Tongue (tissue), 2 donors: ENCODE measurements around the gene LRRFIP1. TPM values are rescaled to one million over a fixed set of nuclear protein-coding genes. Genes with fewer than 3 reads are reported as not detected.
"Not testable (repeated sequence)": the region's sequence is repeated elsewhere in the genome, so short reads cannot be mapped to it uniquely, and the experiment has no call there.

ENCODE experiments used
- DNase-seq: peaks from one replicate; pipeline ENCODE4 v3.0.0-alpha.2; 2015
- total RNA-seq: library from RNA; depleted of rRNA; stranded (reverse); fragments of >200 nt; gene quantifications from one replicate; pipeline ENCODE4 v1.2.3, GENCODE V29; 2014

The LRRFIP1 gene
- total RNA-seq, 1 donor from 2014 or later = 132 TPM

DNA sequence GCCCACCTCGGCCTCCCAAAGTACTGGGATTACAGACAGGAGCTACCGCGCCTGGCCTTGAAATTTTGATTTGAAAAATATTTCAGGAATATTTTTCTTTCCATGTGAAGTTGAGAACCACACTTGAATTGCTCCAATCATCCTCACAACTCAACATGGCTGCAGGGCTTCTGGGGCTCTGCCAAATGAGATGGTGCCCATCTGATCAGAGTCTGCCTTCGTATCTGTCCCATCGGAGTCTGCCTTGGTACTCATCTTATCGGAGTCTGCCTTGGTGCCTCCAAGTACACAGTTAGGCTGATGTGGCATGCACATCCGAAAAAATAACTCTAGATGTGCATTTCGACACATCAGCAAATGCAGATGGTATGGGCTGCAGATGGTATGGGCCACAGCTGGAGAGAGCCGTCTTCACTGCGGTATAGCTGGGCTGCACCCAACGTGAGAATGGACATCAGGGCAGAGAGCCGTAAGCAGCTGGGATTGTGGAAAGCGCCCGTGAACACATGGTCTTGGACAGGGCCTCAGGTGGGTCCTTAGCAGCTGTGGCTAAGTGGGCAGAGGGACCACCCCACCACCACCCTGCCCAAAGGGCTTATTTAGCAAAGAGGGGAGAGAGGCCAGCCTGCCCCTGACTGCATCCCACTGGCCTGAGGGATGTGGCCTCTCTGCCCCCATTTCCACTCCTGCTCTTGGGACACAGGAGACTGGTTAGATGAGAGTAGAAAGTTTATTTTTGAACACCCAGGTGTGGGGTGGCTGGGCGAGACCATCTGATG, 119.1 kb downstream of the LRRFIP1 start:
- DNase-seq = no peak

DNA sequence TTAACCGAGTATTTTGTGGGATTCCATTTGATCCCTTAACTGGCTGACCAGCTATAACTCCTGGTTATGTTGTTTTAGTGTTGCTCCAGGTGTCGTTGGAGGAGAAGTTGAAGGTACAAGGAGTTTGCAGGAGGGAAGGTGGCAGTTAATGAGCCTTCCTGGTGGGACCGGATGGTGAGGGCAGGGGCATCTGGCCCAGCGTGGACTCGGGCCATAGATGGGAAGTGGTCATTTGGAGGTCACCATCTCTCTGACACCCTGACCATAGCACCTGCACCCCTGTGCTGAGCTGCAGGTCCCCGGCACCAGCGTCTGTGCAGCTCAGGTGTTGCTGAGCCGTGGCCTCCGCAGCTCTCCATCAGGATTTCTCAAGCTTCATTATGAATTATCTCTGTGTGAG, 119.8 kb downstream of the LRRFIP1 start:
- DNase-seq = no peak

DNA sequence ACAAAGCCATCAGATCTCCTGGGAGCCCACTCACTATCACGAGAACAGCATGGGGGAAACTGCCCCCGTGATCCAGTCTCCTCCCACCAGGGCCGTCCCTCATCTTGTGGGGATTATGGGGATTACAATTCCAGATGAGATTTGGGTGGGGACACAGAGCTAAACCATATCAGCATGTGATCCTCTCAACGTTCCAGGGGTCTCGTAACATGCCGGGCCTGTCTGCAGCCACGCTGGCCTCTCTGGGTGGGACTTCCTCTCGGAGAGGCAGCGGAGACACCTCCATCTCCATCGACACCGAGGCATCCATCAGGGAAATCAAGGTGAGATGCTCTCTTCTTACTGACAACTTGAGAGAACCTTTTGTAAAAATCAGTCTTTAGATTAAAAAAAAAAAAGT, 121.6 kb downstream of the LRRFIP1 start:
- DNase-seq = no peak

DNA sequence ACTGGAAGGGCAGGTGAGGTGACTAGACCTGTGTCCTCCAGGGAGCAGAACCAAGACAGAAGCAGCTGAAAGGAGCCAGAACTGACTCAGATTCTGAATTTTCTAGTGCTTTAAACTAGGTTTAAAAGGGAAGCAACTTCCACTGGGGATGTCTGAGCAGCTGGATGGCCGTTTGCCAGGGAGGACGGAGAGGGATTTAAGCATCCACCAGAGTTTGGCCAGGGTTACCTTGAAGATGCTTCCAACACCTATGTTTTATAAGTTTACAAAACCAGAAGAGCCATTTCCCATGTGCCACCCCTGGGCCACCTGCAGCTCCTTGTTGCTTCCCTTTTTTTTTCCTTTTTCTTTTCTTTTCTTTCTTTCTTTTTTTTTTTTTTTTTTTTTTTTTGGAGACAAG, 122.6 kb downstream of the LRRFIP1 start:
- DNase-seq = no peak

DNA sequence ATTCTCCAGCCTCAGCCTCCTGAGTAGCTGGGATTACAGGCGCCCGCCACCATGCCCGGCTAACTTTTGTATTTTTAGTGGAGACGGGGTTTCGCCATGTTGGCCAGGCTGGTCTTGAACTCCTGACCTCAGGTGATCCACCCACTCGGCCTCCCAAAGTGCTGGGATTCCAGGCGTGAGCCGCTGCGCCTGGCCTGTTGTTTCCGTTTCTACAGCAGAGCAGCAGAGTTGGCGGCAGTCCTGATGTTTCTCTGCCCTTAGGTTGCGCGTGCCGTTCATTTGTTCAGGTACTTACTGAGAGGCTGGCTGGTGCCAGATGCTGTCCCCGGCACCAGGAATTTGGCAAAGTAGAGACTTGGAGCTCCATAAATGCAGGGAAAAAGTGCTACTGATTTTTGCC, 123.1 kb downstream of the LRRFIP1 start:
- DNase-seq = not testable (repeated sequence)

DNA sequence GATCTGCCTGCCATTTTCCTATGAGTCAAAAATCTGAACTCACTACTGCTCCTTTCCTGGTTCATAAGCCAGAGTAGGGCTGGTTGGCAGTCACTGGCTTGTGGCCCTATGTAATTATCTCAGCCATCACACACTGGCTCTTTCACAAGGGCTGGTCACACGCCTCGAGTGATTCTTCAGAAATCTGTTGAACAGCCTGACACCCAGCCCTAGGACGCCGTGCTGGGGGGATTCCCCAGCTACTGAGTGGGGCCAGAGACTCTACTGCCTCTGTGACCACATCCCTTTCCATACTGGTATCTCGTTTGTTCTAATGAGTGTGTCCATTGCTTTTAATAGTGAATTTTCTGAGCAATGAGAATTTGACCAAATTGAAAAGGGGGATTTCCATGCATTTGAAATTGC, 125.4 kb downstream of the LRRFIP1 start:
- DNase-seq = no peak

DNA sequence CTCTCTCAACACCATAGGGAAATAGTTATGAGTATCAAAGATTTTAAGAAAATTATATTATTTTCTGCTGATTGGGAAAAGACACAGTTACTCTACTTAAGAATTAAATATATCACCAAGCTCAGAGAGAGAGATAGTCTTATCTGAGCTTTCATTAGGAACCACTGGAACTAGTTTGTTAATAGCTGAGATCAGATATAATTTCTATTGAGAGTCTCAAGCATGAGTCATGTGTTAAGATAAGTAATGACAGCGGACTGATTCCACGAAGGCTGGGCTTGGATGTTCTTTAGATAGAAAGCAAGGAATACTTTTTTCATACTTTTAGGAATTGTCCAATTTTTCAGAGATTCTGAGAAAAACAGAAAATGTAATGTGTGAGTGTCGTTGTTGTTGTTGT, 126.8 kb downstream of the LRRFIP1 start:
- no peak for DNase-seq

DNA sequence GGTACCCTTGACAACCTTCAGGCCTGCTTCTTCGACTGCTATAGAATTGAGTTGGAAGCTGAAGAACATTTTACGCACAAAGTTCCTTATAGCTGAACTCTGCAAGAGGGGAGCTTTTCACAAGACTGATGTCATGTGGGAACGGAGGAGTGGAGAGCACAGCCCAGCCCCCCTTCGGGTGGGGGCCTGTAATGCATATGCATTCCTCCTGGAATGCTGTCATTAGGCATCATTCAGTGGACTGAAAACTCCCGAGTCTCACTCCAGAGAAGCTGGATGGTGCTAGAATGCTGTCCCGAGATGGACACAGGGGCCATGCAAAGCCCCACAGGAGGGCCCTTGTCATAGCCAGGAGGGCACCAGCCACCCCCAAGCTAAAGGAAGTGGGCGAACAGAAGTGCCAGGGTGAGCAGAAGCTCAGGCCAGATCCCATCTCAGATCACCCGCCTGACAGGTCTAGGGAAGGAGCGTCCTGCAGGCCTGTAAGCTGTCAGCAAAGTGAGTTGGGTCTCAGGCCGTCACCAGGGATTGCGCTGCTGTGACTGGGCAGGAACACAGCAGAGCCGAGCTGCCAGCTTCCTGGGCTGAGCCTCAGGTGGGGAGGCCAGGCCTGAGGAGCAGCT, 127.3 kb downstream of the LRRFIP1 start:
- no peak for DNase-seq

DNA sequence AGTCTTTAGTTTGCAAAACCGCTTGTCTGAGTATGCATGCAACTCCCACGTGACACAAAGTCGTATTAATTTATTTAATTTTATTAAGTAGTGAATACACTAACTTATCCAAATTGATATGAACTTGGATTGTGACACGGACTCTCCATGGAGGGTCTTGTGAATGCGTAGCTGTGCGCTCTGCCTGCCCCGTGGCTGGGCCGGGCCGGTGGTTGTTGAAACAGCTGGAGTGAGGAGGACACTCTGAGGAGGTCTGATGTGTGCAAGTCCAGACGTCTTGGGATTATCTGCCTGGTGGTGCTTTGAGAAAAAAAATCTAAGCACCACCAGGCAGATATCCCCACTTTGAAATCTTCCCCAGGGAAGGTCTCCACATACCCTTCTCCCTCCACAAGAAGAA, 130.2 kb downstream of the LRRFIP1 start:
- no peak for DNase-seq

DNA sequence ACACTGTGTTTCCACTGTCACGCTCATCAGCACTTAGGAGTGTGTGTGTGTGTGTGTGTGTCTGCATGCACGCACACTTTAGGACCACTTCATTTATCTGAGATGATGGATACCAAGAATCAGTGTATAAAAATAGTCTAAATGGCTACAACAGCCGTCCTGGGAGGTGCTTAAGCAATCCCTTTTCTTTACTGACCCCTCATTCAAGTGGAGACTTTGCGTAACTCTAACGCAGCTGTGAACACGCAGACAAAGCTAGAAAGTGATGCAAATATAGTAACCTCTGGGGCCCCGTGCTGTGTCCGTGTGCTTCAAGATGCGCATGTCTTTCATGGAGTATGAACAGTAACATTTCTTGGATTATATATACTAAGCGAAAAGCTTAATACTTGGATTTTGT, 130.8 kb downstream of the LRRFIP1 start:
- DNase-seq = peak; percentile 18

DNA sequence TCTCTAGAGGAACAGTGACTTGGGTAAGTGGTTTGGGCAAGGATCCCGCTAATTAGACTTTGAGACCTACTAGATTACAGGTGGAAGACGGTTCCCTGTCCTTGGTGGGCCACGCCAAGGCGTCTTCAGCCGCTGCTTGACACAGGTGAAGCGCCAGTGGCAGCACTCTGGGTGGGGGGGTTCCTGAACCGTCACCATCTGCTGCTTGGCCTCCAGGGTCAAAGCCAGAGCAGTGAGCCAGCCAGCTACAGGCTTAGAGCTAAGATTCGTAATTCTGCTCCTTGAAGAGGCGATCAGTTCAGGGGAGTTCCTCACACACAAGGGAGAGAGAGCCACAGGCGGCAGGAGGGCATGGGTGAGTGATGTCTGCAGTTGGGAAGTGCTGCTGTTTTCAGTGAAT, 131.8 kb downstream of the LRRFIP1 start:
- no peak for DNase-seq

DNA sequence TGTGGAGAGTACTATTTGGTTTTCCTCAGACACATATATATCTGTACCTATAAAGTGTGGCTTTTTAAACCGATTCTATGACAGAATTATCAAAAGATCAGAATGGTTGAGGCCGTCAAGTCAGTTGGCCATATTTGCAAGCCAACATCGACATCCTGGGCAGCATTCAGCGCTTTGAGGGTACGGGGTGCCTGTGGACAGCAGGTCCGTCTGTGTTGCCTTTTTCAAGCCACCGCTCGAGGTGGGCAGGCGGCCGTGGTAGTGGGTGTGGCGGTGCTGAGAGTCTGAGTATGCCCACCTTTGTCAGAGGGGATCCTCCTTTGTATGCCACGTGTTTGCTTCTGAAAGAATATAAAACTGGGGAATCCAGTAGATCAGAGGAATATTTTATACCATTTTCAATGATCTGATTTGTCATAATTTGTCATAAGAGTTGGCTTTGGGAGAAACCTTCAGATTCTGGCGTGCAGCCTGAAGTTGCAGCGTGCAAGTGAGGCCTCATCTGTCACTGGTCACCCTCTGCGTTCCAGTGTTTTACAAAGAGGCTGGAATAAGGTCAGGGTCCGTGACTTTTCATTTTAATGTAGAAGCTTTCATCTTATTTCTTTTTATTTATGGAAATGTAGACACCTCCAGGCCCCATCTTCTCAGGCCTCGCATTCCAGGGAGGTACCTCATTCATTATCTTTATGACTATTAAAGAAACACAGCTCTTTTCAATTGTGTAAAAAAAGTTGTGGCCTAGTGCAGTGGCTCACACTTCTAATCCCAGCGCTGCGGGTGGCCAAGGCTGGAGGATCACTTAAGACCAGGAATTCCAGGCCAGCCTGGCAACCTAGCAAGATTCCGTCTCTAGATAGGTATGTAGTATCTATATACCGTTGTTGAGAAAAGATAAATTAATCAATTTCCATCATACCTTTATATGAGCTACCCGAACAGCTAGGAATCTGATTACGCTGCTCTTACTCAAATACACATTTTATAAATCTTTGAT, 133.4 kb downstream of the LRRFIP1 start:
- DNase-seq = no peak

DNA sequence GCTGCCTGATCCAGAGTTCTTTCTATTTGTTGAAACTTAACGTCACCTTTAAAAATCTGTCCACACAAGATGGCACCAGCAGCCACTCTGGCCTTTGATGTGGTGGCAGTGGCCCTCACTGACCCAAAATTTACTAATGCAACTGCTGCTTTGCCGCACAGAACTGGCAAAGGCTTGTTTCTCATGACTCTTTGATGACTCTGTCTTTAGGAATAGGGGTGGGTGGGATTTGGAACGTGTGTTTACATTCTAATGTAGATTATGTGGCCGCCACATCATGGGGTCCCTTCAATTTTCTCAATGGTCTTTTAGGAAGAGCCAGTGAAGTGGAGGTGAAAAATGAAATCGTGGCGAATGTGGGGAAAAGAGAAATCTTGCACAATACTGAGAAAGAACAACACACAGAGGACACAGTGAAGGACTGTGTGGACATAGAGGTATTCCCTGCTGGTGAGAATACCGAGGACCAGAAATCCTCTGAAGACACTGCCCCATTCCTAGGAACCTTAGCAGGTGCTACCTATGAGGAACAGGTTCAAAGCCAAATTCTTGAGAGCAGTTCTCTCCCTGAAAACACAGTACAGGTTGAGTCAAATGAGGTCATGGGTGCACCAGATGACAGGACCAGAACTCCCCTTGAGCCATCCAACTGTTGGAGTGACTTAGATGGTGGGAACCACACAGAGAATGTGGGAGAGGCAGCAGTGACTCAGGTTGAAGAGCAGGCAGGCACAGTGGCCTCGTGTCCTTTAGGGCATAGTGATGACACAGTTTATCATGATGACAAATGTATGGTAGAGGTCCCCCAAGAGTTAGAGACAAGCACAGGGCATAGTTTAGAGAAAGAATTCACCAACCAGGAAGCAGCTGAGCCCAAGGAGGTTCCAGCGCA, 135.2 kb downstream of the LRRFIP1 start:
- DNase-seq = not testable (repeated sequence)

DNA sequence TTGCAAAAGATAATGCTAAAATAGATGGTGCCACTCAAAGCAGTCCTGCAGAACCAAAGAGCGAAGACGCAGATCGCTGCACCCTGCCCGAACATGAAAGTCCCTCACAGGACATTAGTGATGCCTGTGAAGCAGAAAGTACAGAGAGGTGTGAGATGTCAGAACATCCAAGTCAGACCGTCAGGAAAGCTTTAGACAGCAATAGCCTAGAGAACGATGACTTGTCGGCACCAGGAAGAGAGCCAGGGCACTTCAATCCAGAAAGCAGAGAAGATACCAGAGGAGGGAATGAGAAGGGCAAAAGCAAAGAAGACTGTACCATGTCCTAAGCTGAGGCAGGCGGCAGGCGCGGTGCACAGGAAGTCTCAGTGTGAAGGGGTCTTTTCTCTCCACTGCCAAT, 136.4 kb downstream of the LRRFIP1 start:
- no peak for DNase-seq

DNA sequence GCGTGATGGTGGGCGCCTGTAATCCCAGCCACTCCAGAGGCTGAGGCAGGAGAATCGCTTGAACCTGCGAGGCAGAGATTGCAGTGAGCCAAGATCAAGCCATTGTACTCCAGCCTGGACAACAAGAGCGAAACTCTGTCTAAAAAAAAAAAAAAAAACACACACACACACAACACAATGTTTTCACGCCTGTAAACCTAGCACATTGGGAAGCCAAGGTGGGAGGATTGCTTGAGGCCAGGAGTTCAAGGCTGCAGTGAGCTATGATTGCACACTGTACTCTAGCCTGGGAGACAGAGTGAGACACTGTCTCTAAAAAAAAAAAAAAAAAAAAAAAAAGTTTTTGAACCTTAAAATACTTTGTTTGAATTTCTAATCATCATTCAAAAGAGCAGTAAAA, 137.7 kb downstream of the LRRFIP1 start:
- not testable (repeated sequence) for DNase-seq

DNA sequence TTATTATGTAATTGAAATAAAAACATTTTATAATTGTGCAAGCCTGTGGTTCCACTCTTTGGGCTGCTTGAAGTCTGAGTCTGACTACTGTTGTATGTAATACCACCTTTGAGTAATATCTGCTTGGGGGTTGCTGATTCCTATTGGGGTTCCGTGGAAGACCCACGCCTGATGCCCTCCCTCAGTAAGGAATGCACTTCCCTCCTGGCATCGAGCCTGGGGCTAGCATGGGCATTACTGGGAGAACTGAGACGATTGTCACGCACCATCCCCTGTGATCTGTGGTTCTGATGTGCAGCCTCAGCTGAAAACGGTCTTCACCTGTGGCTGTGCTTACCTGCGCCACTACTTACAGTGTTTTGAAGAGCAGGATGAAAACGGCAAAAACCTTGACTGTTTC, 138.5 kb downstream of the LRRFIP1 start:
- no peak for DNase-seq

DNA sequence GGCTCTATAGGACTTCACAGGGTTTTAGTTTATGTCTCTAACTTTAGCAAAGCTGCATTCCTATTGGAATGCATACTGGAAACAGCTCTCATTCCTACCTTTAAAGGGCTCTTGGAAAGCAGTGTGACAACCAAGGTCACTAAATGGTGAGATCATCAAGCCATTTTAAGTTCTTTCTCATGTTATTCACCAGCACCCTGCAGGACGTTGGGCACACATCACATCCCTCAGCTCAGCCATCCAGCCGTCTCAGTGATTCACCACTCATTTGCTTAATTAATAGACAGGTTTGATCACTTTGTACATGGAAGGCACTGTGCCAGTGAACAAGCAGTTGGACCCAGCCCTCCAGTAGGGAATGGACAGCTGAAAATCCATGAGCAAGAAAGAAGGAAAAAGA, 139.0 kb downstream of the LRRFIP1 start:
- DNase-seq = no peak

DNA sequence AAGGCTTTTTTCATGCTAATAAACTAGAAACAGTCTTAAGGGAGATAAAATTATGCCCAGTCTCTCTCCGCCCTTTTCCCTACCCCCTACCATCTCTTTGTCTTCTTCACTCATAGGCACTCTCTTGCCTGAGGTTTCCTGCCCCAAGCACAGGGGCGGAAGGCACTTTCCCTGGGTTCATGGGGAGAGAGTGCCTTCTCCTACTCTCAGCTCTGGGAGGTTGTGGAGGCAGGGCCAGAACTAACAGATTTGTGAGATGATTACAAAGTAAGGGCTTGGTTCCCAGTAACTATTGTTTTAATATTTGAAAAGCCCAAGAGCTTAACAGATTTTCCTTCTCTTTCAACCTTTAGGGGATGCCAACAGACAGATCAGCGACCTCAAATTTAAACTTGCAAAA, 145.1 kb downstream of the LRRFIP1 start:
- DNase-seq = no peak

DNA sequence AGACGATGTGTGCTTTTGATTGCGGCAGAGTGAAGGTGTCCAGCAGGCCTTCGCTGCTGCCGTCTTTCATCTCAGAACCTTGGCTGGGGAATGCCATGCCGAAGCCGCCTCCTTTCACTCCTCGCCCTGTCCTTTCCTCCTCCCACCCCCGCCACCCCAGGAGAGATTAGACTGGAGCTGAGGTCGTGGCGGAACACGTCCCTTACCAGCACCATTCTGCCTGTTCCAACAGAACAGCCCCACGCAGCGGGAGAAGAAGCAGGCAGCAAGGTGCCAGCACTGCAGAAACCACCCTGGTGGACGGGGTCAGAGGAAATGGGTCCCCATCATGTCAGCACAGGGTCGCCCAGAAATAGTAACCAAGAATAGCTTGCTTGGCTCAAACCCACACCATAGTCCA, 146.4 kb downstream of the LRRFIP1 start:
- no peak for DNase-seq

DNA sequence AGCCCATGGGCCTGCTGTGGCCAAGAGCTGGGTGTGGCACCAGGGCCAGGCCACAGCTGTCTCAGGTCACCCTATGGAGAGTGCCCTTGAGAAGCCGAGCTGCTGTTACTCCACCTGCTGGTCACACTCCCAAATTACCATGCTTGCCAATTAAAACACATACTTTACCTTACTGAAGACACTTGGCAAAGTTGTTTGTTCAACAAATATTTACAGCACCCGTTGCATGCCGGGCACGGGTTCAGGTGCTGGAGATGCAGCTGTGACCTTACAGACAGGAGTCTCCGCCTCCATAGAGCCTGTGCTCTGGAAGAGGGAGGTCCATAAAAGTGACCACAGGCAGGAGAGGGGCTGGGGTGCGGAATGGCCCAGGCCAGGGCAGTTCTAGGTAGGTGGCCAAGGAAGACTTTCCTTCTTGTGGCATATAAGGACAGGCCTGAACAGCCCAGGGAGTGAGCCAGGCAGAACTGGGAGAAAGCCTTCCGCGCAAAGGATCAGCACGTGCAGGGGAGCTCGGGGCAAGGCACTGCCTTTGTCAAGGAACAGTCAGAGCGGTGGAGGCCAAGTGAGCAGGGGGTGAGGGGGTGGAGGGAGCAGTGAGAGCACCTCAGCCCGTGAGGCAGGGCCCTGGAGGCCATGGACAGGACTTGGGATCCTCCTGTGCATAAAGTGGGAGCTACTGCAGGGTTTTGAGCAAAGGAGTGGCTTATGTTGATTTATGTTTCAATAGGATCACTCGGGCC, 147.6 kb downstream of the LRRFIP1 start:
- DNase-seq = peak; percentile 61

DNA sequence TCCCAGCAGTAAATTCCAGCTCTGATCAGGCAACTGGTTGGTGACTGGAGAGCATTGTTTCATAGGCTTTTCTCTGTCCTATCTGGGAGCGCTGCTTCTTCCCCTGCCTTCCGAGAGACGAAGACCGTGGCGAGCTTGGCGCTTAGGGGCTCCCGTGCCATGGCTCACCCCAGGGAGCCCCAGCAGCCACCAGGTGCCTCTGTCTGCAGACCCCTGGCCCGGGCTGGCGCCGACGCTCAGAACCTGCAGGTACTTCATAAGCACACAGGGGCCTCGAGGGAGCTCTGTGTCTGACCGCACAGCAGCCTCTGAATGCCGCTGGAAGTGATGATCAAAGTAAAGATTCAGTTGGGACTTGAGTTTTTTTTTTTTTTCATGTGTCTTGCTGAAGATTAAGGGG, 152.1 kb downstream of the LRRFIP1 start:
- DNase-seq = no peak
